Mammary epithelial cell (primary cell): ENCODE results near the gene SPINK5.

Experiments used
- EZH2 ChIP-seq: IDR thresholded peaks from 2 replicates; pipeline ENCODE4 v1.6.1; 2012; ENCODE audit warnings: low read length, inconsistent platforms, borderline replicate concordance
- TF ChIP-seq, protein P1 (sequence below), 2 donors: IDR thresholded peaks in 1 of 2; conservative IDR thresholded peaks in 1 of 2; 2 replicates each; pipeline ENCODE4 v1.5.1; 2011 to 2012; ENCODE audit warnings: inconsistent platforms in 2 of 2, low read length in 2 of 2, mild to moderate bottlenecking in 2 of 2, control low read depth in 1 of 2, low read depth in 1 of 2; ENCODE audit not compliant: insufficient read depth in 1 of 2; ENCODE audit errors: extremely low read depth in 1 of 2

GRCh38 chr5:148146487-148146886 is 82.7 kb downstream of the SPINK5 start:
- TF ChIP-seq, protein P1, sequence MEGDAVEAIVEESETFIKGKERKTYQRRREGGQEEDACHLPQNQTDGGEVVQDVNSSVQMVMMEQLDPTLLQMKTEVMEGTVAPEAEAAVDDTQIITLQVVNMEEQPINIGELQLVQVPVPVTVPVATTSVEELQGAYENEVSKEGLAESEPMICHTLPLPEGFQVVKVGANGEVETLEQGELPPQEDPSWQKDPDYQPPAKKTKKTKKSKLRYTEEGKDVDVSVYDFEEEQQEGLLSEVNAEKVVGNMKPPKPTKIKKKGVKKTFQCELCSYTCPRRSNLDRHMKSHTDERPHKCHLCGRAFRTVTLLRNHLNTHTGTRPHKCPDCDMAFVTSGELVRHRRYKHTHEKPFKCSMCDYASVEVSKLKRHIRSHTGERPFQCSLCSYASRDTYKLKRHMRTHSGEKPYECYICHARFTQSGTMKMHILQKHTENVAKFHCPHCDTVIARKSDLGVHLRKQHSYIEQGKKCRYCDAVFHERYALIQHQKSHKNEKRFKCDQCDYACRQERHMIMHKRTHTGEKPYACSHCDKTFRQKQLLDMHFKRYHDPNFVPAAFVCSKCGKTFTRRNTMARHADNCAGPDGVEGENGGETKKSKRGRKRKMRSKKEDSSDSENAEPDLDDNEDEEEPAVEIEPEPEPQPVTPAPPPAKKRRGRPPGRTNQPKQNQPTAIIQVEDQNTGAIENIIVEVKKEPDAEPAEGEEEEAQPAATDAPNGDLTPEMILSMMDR (conservative IDR thresholded peaks at IDR 0.05 in 1 of 2, IDR thresholded peaks at IDR 0.05 in 1 of 2; ENCODE audit: extremely low read depth in 1 of 2, insufficient read depth in 1 of 2, low read depth in 1 of 2, low read length in 2 of 2), result no peak
- no peak for TF ChIP-seq EZH2
